Cardiac septum (tissue), 1 donor: ENCODE results near the gene ESYT3. TPM values are rescaled to one million over a fixed set of nuclear protein-coding genes. Genes with fewer than 3 reads are reported as not detected.
"Not testable (repeated sequence)": the region's sequence is repeated elsewhere in the genome, so short reads cannot be mapped to it uniquely, and the experiment has no call there.

Experiments
- DNase-seq: peaks from one replicate; pipeline ENCODE4 v3.0.0-alpha.2; 2020; ENCODE audit warnings: low spot score
- intact Hi-C: fragments of 100-400 bp; cut with DNase I; formaldehyde crosslinking; loops from one replicate; pipeline ENCODE4 v1.14.0; 2022
- total RNA-seq: library from RNA; stranded (reverse); fragmentation: NEBNext Ultra II Directional; extraction: Animal tissue kit (Norgen Biotek cat#: 25700); gene quantifications from one replicate; pipeline ENCODE4 v1.2.1, GENCODE V29; 2021
- donor health status: DM: no; HTN: no; CAD: no.

Gene ESYT3
- total RNA-seq, 1 donor from 2014 or later, result 2.4 TPM

DNA sequence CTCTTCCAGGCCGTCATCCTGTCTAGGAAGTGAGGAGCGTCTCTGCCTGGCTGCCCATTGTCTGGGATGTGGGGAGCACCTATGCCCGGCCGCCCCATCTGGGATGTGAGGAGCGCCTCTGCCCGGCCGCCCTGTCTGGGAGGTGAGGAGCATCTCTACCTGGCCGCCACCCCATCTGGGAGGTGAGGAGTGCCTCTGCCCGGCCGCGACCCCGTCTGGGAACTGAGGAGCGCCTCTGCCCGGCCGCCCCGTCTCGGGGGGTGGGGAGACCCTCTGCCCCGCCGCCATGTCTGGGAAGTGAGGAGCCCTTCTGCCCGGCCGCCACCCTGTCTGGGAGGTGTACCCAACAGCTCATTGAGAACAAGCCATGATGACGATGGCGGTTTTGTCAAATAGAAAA lies 87.0 kb downstream of the ESYT3 start:
- DNase-seq, intact Hi-C loops: not testable (repeated sequence)

Other genes starting within 250 kb of the ESYT3 start
- 34.2 TPM for gene ARMC8, start 247.3 kb upstream of the ESYT3 start, total RNA-seq
- gene NME9, start 104.8 kb upstream of the ESYT3 start, total RNA-seq, result not detected
- gene MRAS, start 86.0 kb upstream of the ESYT3 start, total RNA-seq, result 327 TPM
- 22.0 TPM for gene CEP70, start 159.6 kb downstream of the ESYT3 start, total RNA-seq
- gene FAIM, start 174.2 kb downstream of the ESYT3 start, total RNA-seq, result 3.5 TPM